PC-9 (cell line): ENCODE data around the gene MYL6. TPM values are rescaled to one million over a fixed set of nuclear protein-coding genes. Genes with fewer than 3 reads are reported as not detected.

Source experiments
- BruUV-seq: library from RNA; stranded (reverse); fragments of 400-500 nt; replicated peaks from 2 replicates; lab custom pipeline; 2021; lab: Mats Ljungman, UMichigan
- CTCF ChIA-PET: fragments of 300-600 bp; sonication (Branson Sonifier 250); formaldehyde crosslinking; loops from one replicate; lab custom pipeline; 2022; ENCODE audit warnings: antibody characterized with exemption; lab: Charles Lee
- POLR2A ChIA-PET: fragments of 300-600 bp; sonication (Branson Sonifier 250); formaldehyde crosslinking; loops from one replicate; lab custom pipeline; 2022; ENCODE audit warnings: antibody characterized with exemption; ENCODE audit not compliant: unreplicated experiment; lab: Charles Lee
- DNase-seq, 2 experiments: peaks; one replicate each; pipeline versions ENCODE4 v3.0.0 to v3.0.0-alpha.2; 2015 to 2022; ENCODE audit warnings: mixed read lengths in 1 of 2
- H2AFZ ChIP-seq: fragments of 200-600 bp; sonication (generic); 2 replicates; pipeline ENCODE4 v1.8.1; 2017; ENCODE audit warnings: antibody characterized with exemption
- H3F3A ChIP-seq: fragments of 200-600 bp; sonication (generic); 2 replicates; pipeline ENCODE4 v1.8.1; 2017; ENCODE audit warnings: antibody characterized with exemption, mild to moderate bottlenecking, low read depth; ENCODE audit not compliant: insufficient read depth
- H3K27ac ChIP-seq: fragments of 200-600 bp; sonication (generic); 2 replicates; pipeline ENCODE4 v1.6.1; 2016; ENCODE audit warnings: mixed run types
- H3K27me3 ChIP-seq: fragments of 200-600 bp; sonication (generic); 2 replicates; pipeline ENCODE4 v1.6.1; 2016; ENCODE audit warnings: low read depth, mixed run types; ENCODE audit not compliant: insufficient read depth
- H3K36me3 ChIP-seq: fragments of 200-600 bp; sonication (generic); 2 replicates; pipeline ENCODE4 v1.6.1; 2016; ENCODE audit warnings: low read depth, mixed run types
- H3K4me1 ChIP-seq: fragments of 200-600 bp; sonication (generic); replicated peaks from 2 replicates; pipeline ENCODE4 v1.6.1; 2016; ENCODE audit warnings: mixed run types; ENCODE audit not compliant: insufficient read depth
- H3K4me2 ChIP-seq: fragments of 200-600 bp; sonication (generic); 2 replicates; pipeline ENCODE4 v1.6.1; 2017; ENCODE audit warnings: mixed run types
- H3K4me3 ChIP-seq: fragments of 200-600 bp; sonication (generic); 2 replicates; pipeline ENCODE4 v1.6.1; 2016; ENCODE audit warnings: mixed run types
- H3K79me2 ChIP-seq: fragments of 200-600 bp; sonication (generic); 2 replicates; pipeline ENCODE4 v1.6.1; 2017; ENCODE audit warnings: low read depth, mixed run types
- H3K9me2 ChIP-seq: fragments of 200-600 bp; sonication (generic); 2 replicates; pipeline ENCODE4 v1.8.1; 2017; ENCODE audit warnings: mild to moderate bottlenecking; ENCODE audit not compliant: insufficient read depth
- H3K9me3 ChIP-seq: fragments of 200-600 bp; sonication (generic); 2 replicates; pipeline ENCODE4 v1.8.1; 2016; ENCODE audit warnings: low read depth; ENCODE audit not compliant: insufficient read depth
- H4K20me1 ChIP-seq: fragments of 200-600 bp; sonication (generic); 2 replicates; pipeline ENCODE4 v1.8.1; 2017; ENCODE audit not compliant: insufficient read depth
- CTCF ChIP-seq: fragments of 200-600 bp; sonication (generic); conservative IDR thresholded peaks from 2 replicates; pipeline ENCODE4 v1.6.1; 2017; ENCODE audit warnings: mixed run types, antibody characterized with exemption, mild to moderate bottlenecking, moderate library complexity
- EZH2 ChIP-seq: fragments of 200-600 bp; sonication (generic); IDR thresholded peaks from 2 replicates; pipeline ENCODE4 v1.8.0; 2017; ENCODE audit warnings: antibody characterized with exemption, low read depth
- intact Hi-C: fragments of 100-400 bp; cut with micrococcal nuclease; formaldehyde crosslinking; loops from one replicate; pipeline ENCODE4 v1.10.0; 2022; ENCODE audit not compliant: unreplicated experiment
- total RNA-seq: library from RNA; stranded (reverse); gene quantifications from 2 replicates; pipeline ENCODE4 v1.2.3, GENCODE V29; 2021

MYL6 gene
- total RNA-seq, 1 experiment from 2014 or later = 666 TPM

GRCh38 chr12:56146492-56147460 is 11.4 kb upstream of the MYL6 start:
- CTCF ChIA-PET = no interaction called here
- no TSS peak for BruUV-seq
- peak in 1 of 2 experiments; percentile 40 for DNase-seq
- no peaks in the 10 kb centered on the region for H3K79me2 ChIP-seq
- peaks cover 27% of the 10 kb centered on the region for H3K4me1 ChIP-seq
- H4K20me1 ChIP-seq = no peaks in the 10 kb centered on the region
- H3K36me3 ChIP-seq = no peaks in the 10 kb centered on the region; the same call in 1 of the 2 replicates
- no peak overlapping the region for H2AFZ ChIP-seq
- POLR2A ChIA-PET = interaction anchor here (0.7 kb wide), 1 partner anchor 375 kb away, joined by 3 read pairs; the partner anchor contains the start of gene RBMS2
- TF ChIP-seq CTCF = no peak
- H3F3A ChIP-seq = peaks cover 22% of the 10 kb centered on the region
- peak overlapping the region; percentile 37; the same call in 1 of the 2 replicates for H3K27ac ChIP-seq
- H3K9me2 ChIP-seq = no peaks in the 10 kb centered on the region
- H3K27me3 ChIP-seq = no peaks in the 10 kb centered on the region
- no peak overlapping the region for H3K4me3 ChIP-seq
- intact Hi-C loops = no loop called here
- peak overlapping the region; percentile 48 for H3K4me2 ChIP-seq
- no peaks in the 10 kb centered on the region for H3K9me3 ChIP-seq

- intact Hi-C loops = no loop called here
- H3K4me1 ChIP-seq = peaks cover 35% of the 10 kb centered on the region
- BruUV-seq = no TSS peak
Measured at GRCh38 chr12:56150563-56150962, 7.6 kb upstream of the MYL6 start.

More at GRCh38 chr12:56150563-56150962, 7.6 kb upstream of the MYL6 start:
- Histone ChIP-seq H3K9me2 (no peaks in the 10 kb centered on the region), H3K4me2 (no peak overlapping the region), H3K27ac (no peak overlapping the region), H3F3A (peaks cover 30% of the 10 kb centered on the region), H3K4me3 (no peak overlapping the region), H3K27me3 (no peaks in the 10 kb centered on the region), H3K79me2 (peaks cover 9% of the 10 kb centered on the region; the same call in 1 of the 2 replicates), H2AFZ (no peak overlapping the region), H3K9me3 (no peaks in the 10 kb centered on the region), H3K36me3 (no peaks in the 10 kb centered on the region), H4K20me1 (no peaks in the 10 kb centered on the region)
- no peak for DNase-seq
- ChIA-PET POLR2A (interaction anchor here (0.6 kb wide), 1 partner anchor 11 kb away, joined by 9 read pairs; no protein-coding TSS in a partner anchor), CTCF (interaction anchor here (0.6 kb wide), 2 partner anchors 18 to 176 kb away, joined by 5 to 11 read pairs; no protein-coding TSS in a partner anchor)
- TF ChIP-seq EZH2 = no peak
- no peak for TF ChIP-seq CTCF
